Measurements from ENCODE around the gene LYAR.
"Not testable (repeated sequence)": the region's sequence is repeated elsewhere in the genome, so short reads cannot be mapped to it uniquely, and the experiment has no call there.

Gene LYAR

GRCh38 chr4:4267981-4268380, 22.0 kb downstream of the LYAR start:
- no peaks in the 10 kb centered on the region for H4K20me1 ChIP-seq (ENCODE audit: insufficient read depth, low read length, poor library complexity, severe bottlenecking)
- H3K27me3 ChIP-seq (ENCODE audit: insufficient read depth, low read length, poor library complexity, severe bottlenecking): no peaks in the 10 kb centered on the region
- TF ChIP-seq CTCF (conservative IDR thresholded peaks at IDR 0.05; ENCODE audit: low read length) (no peak), EZH2phosphoT487 (IDR thresholded peaks at IDR 0.05; ENCODE audit: borderline replicate concordance) (no peak)
- H2AFZ ChIP-seq (ENCODE audit: low read length): no peak overlapping the region
- no peaks in the 10 kb centered on the region for H3K4me1 ChIP-seq (ENCODE audit: insufficient read depth, low read length, poor library complexity, severe bottlenecking)
- H3K4me2 ChIP-seq (ENCODE audit: low read depth, low read length, poor library complexity, severe bottlenecking): no peak overlapping the region
- no peak overlapping the region for H3K4me3 ChIP-seq (ENCODE audit: low read length, poor library complexity, severe bottlenecking)
- H3F3A ChIP-seq (ENCODE audit: low read depth): no peaks in the 10 kb centered on the region
- no peaks in the 10 kb centered on the region for H3K9me3 ChIP-seq (ENCODE audit: insufficient read depth, low read depth, low read length)
- no peaks in the 10 kb centered on the region for H3K79me2 ChIP-seq (ENCODE audit: insufficient read depth, low read length)
- H3K9me2 ChIP-seq (replicated peaks; ENCODE audit: low read depth, low read length): no peaks in the 10 kb centered on the region
- peaks cover 44% of the 10 kb centered on the region; the same call in 1 of the 2 replicates for H3K36me3 ChIP-seq (ENCODE audit: insufficient read depth, low read length)
- no peak overlapping the region for H3K9ac ChIP-seq (ENCODE audit: low read depth, low read length, poor library complexity, severe bottlenecking)

- no peak for TF ChIP-seq EZH2phosphoT487 (IDR thresholded peaks at IDR 0.05; ENCODE audit: borderline replicate concordance)
- peak; percentile 92 for TF ChIP-seq CTCF (conservative IDR thresholded peaks at IDR 0.05; ENCODE audit: low read length)
- Histone ChIP-seq H3K79me2 (ENCODE audit: insufficient read depth, low read length) (no peaks in the 10 kb centered on the region), H3K9me3 (ENCODE audit: insufficient read depth, low read depth, low read length) (no peaks in the 10 kb centered on the region), H3F3A (ENCODE audit: low read depth) (no peaks in the 10 kb centered on the region), H3K36me3 (ENCODE audit: insufficient read depth, low read length) (no peaks in the 10 kb centered on the region), H3K27me3 (ENCODE audit: insufficient read depth, low read length, poor library complexity, severe bottlenecking) (no peaks in the 10 kb centered on the region), H4K20me1 (ENCODE audit: insufficient read depth, low read length, poor library complexity, severe bottlenecking) (no peaks in the 10 kb centered on the region), H3K4me3 (ENCODE audit: low read length, poor library complexity, severe bottlenecking) (no peak overlapping the region), H2AFZ (ENCODE audit: low read length) (peak overlapping the region; percentile 77), H3K4me1 (ENCODE audit: insufficient read depth, low read length, poor library complexity, severe bottlenecking) (no peaks in the 10 kb centered on the region), H3K9me2 (replicated peaks; ENCODE audit: low read depth, low read length) (no peaks in the 10 kb centered on the region), H3K4me2 (ENCODE audit: low read depth, low read length, poor library complexity, severe bottlenecking) (no peak overlapping the region), H3K9ac (ENCODE audit: low read depth, low read length, poor library complexity, severe bottlenecking) (peak overlapping the region; percentile 40)
These were observed 29.7 kb downstream of the LYAR start for GRCh38 chr4:4260185-4260751.

GRCh38 chr4:4259484-4260100, 30.4 kb downstream of the LYAR start:
- no peaks in the 10 kb centered on the region for H3K27me3 ChIP-seq (ENCODE audit: insufficient read depth, low read length, poor library complexity, severe bottlenecking)
- H3K9me3 ChIP-seq (ENCODE audit: insufficient read depth, low read depth, low read length): no peaks in the 10 kb centered on the region
- no peaks in the 10 kb centered on the region for H4K20me1 ChIP-seq (ENCODE audit: insufficient read depth, low read length, poor library complexity, severe bottlenecking)
- no peaks in the 10 kb centered on the region for H3K4me1 ChIP-seq (ENCODE audit: insufficient read depth, low read length, poor library complexity, severe bottlenecking)
- no peaks in the 10 kb centered on the region for H3K36me3 ChIP-seq (ENCODE audit: insufficient read depth, low read length)
- no peaks in the 10 kb centered on the region for H3K79me2 ChIP-seq (ENCODE audit: insufficient read depth, low read length)
- peak overlapping the region; percentile 77 for H2AFZ ChIP-seq (ENCODE audit: low read length)
- no peaks in the 10 kb centered on the region for H3K9me2 ChIP-seq (replicated peaks; ENCODE audit: low read depth, low read length)
- H3K4me3 ChIP-seq (ENCODE audit: low read length, poor library complexity, severe bottlenecking): no peak overlapping the region
- H3K4me2 ChIP-seq (ENCODE audit: low read depth, low read length, poor library complexity, severe bottlenecking): no peak overlapping the region
- H3F3A ChIP-seq (ENCODE audit: low read depth): no peaks in the 10 kb centered on the region
- H3K9ac ChIP-seq (ENCODE audit: low read depth, low read length, poor library complexity, severe bottlenecking): peak overlapping the region; percentile 40
- no peak for TF ChIP-seq EZH2phosphoT487 (IDR thresholded peaks at IDR 0.05; ENCODE audit: borderline replicate concordance)
- TF ChIP-seq CTCF (conservative IDR thresholded peaks at IDR 0.05; ENCODE audit: low read length): no peak

- not testable (repeated sequence) for H3K4me3 ChIP-seq (ENCODE audit: low read length, poor library complexity, severe bottlenecking); H3K4me1 ChIP-seq (ENCODE audit: insufficient read depth, low read length, poor library complexity, severe bottlenecking); H3K9ac ChIP-seq (ENCODE audit: low read depth, low read length, poor library complexity, severe bottlenecking); H3K9me2 ChIP-seq (replicated peaks; ENCODE audit: low read depth, low read length); H3K27me3 ChIP-seq (ENCODE audit: insufficient read depth, low read length, poor library complexity, severe bottlenecking); H3K4me2 ChIP-seq (ENCODE audit: low read depth, low read length, poor library complexity, severe bottlenecking); H2AFZ ChIP-seq (ENCODE audit: low read length); H3K36me3 ChIP-seq (ENCODE audit: insufficient read depth, low read length); H3F3A ChIP-seq (ENCODE audit: low read depth); H4K20me1 ChIP-seq (ENCODE audit: insufficient read depth, low read length, poor library complexity, severe bottlenecking); H3K9me3 ChIP-seq (ENCODE audit: insufficient read depth, low read depth, low read length); H3K79me2 ChIP-seq (ENCODE audit: insufficient read depth, low read length)
These were observed 32.2 kb downstream of the LYAR start for GRCh38 chr4:4257705-4258104.
